ENCODE measurements around the gene GOLPH3L.
"Not testable (repeated sequence)": the region's sequence is repeated elsewhere in the genome, so short reads cannot be mapped to it uniquely, and the experiment has no call there.

GOLPH3L gene

GRCh38 chr1:150654635-150655034, 42.3 kb downstream of the GOLPH3L start:
- not testable (repeated sequence) for DNase-seq

DNA sequence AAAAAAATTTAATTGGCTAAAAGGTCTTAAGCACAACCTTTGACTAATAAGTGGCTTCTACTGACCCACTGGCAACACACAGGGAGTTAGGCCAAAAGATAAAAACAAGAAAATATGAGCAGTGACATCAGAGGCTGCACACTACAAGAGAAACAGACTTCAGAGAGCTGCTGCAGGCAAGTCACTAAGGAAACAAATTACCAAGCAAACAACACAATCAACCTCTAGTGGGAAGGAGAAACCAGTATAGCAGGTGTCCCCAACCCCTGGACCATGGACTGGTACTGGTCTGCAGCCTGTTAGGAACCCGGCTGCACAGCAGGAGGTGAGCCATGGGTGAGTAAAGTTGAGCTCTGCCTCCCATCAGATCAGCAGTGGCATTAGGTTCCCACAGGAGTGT, 46.8 kb downstream of the GOLPH3L start:
- DNase-seq: no peak

- no peak for DNase-seq
Measured at GRCh38 chr1:150649441-150650075, 47.4 kb downstream of the GOLPH3L start.

- no peak for DNase-seq
Measured at GRCh38 chr1:150642296-150642695, 54.7 kb downstream of the GOLPH3L start.

GRCh38 chr1:150641126-150641815, 55.7 kb downstream of the GOLPH3L start:
- DNase-seq: not testable (repeated sequence)

DNA sequence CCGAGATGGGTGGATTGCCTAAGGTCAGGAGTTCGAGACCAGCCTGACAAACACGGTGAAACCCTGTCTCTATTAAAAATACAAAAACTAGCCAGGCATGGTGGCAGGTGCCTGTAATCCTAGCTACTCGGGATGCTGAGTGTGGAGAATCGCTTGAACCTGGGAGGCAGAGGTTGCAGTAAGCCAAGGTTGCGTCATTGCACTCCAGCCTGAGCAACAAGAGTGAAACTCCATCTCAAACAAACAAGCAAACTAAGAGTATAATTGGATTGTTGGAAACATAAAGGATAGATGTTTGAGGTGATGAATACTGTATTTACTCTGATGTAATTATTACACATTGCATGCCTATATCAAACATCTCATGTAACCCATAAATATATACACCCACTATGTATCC, 58.5 kb downstream of the GOLPH3L start:
- DNase-seq: not testable (repeated sequence)

- not testable (repeated sequence) for DNase-seq
Measured at GRCh38 chr1:150634839-150635622, 61.9 kb downstream of the GOLPH3L start.

DNA sequence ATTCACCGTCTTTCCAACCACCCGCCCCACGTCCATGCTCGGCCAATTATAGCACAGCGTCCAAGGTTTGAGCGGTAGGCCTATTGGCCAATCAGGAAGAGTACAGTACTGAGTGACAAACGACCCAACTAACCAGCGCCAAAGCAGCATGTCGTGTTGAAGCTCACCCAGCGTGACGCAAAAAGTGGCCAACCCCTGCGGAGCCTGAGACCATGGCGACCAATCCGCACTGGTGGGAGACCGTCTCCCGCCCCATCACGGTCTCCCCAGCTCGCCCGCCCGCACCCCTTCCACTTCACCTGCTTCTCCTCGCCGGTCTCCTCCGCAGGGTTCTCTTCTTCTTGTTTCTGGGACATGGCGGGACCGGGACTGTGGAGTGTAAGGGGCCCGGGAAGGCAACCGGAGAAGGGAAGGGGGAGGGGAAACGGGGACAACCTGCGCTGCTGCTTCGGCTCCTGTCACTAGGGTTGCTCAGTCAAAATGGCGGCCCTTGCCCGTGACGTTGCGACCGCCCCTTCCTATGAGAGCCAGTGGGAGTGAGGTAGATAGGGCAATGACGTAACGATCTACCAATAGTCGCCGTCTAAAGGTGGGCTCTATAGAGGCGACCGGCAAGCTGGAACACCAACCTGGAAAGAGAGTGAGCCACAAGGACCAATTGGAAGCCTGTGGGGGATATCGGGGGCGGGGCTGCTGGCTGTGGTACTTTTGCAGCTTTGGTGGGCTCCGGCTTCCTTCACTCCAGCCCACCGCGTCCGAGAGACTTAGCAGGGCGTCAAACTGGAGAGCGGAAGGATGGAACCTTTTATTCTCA, 67.6 kb downstream of the GOLPH3L start, which contains the start of gene ENSA:
ENSA (minus strand) TSS at position 498 of the 814 bp plus-strand sequence; CDS start at position 356, 142 bp downstream.
- peak; percentile 98 for DNase-seq

- DNase-seq: no peak
Measured at GRCh38 chr1:150628766-150629114, 68.2 kb downstream of the GOLPH3L start.

DNA sequence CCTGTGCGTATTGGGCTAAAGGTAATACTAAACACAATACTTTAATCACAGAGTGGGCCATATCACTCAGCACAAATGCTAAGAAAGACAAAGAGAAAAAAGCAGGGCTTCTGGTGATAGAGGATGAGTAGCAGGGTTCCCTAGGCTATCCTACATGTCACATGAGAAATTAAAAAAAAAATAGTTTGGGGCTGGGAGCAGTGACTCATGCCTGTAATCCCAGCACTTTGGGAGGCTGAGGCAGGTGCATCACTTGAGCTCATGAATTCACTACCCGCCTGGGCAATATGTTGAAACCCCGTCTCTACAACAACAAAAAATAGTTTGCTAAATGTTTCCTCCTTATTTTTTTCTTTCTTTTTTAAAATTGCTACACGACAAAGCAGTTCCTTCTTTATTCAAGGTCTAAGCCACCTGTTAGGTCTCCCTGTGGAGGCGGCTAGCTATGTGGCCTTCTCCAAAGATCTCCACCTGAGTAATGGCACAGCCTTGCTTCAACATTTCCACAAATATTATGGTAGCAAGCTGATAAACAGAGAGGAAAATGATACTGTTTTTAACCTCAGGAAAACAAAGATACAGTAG, 69.0 kb downstream of the GOLPH3L start:
- DNase-seq: no peak

- no peak for DNase-seq
Measured at GRCh38 chr1:150626150-150626549, 70.8 kb downstream of the GOLPH3L start.

DNA sequence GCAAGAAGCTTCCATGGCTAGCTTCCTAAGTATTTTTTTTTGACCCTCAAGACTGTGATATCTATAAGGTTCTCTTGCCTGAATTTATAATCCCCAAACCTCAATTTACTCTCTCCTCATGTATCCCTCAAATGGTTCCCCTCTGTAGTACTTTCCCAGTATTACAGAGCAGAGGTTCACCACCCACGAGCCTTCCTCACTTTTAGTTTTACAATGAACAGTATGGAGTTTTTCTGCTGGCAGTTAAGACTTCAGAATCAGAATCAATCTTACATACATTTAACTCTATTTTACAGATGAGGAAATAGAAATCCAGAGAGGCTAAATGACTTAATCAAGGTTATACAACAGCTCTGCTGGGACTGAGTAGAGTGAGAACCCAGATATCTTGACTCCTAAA, 72.4 kb downstream of the GOLPH3L start:
- DNase-seq: not testable (repeated sequence)

DNA sequence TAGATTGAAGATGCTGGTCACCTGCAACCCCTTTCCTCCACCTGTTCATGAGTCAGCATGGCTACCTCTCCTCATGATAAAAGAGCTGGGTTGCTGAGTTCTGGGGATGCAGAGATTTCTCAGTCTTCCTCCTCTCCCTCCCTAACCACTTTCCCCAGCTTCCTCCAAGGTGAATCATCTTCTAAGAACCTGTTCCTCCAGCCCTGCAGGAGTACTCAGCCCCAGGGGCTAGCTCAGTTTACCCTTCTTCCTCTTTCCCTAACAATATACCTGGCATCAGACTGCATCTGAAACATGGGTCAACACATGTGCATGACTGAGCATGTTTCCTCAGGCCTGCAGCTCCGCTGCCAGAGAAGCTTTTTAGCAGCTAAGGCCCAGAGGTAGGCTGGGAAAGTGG, 72.8 kb downstream of the GOLPH3L start:
- DNase-seq: not testable (repeated sequence)

DNA sequence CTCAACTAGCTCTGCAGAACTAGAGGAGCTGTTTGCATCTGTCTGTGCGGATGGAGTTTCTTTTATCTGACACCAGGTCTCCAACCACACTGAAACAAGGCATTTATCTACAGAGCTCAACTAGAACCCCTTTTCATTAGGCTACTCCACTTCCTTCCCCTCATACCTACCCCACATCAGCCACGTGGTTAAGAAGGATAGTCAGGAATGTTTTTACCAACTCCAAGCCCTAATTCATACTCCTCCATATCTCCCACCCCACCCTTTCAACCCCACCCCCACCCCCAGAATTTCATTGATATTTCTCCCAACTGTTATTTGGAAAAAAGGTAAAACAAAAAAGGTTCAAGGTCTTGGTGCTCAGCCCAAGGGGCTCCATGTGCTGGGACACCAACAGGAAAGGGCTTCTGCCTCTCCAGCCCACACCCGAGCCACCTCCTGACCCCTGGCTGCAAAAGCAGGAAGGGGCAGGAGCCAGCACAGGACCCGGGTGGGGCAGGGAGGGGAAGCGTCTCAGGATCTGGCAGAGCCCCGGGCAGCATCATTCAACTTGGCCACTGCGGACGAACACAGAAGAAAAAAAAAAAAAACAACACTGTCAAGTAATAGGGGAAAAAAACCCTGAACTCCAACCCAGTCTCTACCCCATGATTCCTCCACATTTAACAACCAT, 74.5 kb downstream of the GOLPH3L start:
- DNase-seq: no peak

DNA sequence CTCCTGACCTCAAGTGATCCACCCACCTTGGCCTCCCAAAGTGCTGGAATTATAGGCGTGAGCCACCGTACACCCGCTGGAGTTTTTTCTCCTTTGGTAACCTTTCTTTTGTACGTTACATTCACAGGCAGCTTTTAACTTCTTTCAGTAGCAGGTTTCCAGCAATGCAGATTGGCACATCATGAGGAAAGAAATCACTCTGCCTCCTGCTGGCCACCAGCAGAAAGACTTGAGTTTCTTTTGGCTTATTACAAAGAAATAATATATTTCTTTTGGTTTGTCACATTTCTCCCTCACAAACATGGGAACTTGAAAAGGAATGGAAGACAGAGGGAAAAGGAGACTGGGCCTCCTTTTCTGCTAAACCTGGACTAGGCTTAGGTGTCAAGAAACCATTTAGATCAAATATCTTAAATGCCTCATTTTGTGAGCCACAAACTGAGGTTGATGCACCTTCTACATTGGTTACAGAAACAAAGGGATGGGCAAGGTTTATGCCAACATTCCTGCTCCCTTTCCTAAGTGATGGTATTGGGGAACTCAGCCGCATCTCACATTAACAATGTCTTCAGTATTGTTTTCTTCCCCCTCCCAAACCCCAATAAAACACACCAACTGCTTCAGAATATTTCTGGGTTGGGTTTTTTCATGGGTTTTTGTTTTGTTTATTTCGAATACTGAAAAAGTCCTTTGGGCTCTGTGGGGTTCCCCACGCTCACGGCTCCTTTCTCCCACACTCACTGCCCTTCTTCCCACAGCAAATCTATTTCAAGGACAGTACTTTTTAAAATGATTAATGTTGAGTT, 75.3 kb downstream of the GOLPH3L start:
- no peak for DNase-seq

GRCh38 chr1:150620919-150621318, 76.0 kb downstream of the GOLPH3L start:
- DNase-seq: no peak

DNA sequence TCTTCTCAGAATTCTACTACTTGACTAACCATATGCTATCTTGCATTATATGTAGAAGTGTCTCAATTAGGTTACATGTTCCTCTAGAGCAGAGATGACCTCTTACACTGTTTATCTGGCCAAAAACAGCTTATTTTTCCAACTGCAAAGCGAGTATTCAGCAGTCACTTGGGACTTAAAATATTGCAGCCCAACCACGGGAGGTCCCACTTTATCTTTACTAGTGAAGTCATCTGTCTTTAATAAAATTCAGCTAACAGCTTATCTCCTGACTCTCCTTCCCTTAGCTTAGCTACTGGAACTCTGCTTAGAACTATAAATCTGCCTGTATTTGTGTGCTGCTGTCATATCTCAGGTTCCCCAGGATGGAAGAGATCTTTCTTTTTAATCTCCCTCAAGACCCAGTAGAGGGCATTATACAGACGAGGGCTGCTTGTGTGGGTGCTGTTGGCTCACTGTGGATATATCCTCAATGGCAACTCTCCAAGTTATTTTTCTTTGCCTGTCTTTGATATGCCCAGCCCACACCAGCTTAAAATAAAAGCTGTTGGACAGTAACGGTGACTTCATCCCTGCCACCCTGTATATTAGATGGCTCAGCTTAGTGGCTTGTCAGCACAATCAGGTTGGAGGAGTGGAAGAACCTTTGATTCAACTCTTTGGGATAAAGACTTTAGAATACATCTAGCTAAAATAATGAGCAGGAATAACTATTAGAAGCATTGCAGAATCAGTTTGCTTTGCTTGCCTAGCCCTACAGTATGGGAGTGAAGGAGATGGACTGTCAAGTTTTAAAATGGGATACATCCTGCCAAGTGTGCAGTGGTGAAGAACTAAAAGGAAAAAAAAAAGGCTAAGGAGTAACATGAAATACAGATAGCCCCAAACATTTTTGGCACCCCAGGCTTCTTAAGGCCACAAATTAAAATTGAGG, 77.1 kb downstream of the GOLPH3L start:
- DNase-seq: no peak

DNA sequence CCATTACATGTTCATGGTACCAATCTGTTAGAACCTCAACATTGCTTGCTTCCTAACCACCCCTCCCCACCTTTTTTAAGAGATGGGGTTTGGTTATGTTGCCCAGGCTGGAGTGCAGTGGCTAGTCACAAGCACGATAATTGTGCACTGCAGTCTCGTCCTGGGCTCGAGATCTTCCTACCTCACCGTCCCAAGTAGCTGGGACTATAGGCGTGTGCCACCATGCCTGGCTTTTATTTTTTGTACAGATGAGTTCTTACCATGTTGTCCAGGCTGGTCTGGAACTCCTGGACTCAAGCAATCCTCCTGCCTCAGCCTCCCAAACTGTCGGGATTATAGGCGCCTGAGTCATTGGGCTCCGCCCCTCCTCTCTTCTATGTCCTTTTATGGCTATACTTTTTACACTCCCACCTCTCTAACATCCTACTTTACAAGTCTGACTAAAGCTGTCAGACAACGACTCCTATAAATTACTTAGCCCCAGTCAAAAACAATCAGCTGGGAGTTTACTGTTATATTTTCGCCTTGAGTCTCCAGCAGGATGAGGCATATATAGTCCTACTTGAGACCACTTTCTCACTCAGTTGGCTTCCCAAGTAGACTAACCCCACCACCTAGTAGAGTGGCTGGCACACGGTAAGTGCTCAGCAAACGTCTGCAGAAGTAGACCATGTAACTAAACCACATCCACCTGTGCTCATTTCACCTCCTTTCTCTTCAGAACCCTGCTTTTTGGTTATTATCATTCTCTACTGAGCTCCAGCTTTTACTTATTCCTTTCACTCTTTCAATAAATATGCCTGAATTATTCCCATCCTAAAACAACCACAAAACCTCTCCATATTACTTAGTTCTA, 81.4 kb downstream of the GOLPH3L start:
- no peak for DNase-seq

Data from DMS79 treated with DMSO at 0.1 percent for 48 hours (cell line).